Activated effector memory CD4-positive, alpha-beta T cell treated with anti-CD3 and anti-CD28 coated beads, Interleukin-2, amount 50 U/mL, for 16 hours (primary cell): Measurements from ENCODE around the gene SNTG2.
"Not testable (repeated sequence)": the region's sequence is repeated elsewhere in the genome, so short reads cannot be mapped to it uniquely, and the experiment has no call there.

Experiments used
- DNase-seq: peaks from one replicate; pipeline ENCODE4 v3.0.0-alpha.2; 2020

SNTG2 gene

GRCh38 chr2:1101982-1102590 is 151.4 kb downstream of the SNTG2 start:
- no peak for DNase-seq

- no peak for DNase-seq
Measured at GRCh38 chr2:1104364-1104763, 153.7 kb downstream of the SNTG2 start.

- not testable (repeated sequence) for DNase-seq
Measured at GRCh38 chr2:1106344-1106743, 155.7 kb downstream of the SNTG2 start.

DNA sequence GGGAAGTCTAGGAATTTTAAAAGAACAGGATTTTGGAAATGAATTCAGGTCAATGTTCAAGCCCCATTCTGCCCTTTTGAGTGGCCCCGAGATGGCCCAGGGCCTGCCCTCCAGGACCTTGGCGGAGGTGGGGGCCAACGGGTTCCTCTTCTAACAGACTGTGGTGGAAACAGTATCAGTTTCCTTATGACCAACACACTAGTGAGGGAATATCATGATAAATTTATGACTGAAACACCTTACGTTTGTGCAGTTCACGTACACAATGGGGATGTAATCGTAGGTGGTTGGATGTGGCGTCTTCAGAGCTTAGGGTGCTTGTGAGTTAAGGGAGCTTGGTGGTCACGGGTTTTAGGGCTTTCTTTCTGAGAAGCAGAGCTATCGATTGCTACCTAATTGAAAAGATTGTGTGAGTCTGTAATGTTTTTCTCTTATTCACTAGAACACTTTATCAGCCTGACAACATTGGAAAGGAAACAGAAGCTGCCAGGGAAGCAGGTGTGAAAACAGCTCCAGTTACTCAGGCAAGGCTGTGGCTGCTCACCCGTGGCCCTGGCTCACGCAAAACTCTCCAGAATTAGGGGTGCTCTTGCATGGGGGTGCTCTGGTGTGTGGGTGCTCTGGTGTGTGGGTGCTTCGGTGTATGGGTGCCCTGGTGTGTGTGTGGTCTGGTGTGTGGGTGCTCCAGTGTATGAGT is 165.3 kb downstream of the SNTG2 start:
- no peak for DNase-seq

DNA sequence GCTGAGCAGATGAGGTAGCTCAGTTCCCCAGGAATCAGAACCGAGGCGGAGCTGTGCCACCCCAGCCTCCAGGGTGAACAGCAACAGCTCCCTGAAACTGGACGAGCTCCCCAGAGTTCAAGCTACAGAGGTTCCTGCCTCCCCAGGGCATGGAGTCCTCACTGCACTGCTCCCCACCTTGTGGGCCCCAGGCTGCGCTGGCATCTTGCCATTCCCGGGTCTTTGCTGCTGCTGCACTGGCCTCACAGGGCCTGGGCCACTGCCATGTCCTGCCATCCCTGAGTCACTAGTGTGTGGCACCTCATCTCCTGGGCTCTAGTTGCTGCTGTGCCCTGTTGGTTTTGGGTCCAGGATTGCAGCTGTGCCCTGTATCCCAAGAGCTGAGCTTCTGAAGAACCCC is 166.9 kb downstream of the SNTG2 start:
- no peak for DNase-seq

- no peak for DNase-seq
Measured at GRCh38 chr2:1125217-1125616, 174.6 kb downstream of the SNTG2 start.

GRCh38 chr2:1125633-1126370 is 175.2 kb downstream of the SNTG2 start:
- no peak for DNase-seq

GRCh38 chr2:1129982-1130381 is 179.3 kb downstream of the SNTG2 start:
- no peak for DNase-seq

GRCh38 chr2:1130922-1131321 is 180.3 kb downstream of the SNTG2 start:
- DNase-seq = no peak

DNA sequence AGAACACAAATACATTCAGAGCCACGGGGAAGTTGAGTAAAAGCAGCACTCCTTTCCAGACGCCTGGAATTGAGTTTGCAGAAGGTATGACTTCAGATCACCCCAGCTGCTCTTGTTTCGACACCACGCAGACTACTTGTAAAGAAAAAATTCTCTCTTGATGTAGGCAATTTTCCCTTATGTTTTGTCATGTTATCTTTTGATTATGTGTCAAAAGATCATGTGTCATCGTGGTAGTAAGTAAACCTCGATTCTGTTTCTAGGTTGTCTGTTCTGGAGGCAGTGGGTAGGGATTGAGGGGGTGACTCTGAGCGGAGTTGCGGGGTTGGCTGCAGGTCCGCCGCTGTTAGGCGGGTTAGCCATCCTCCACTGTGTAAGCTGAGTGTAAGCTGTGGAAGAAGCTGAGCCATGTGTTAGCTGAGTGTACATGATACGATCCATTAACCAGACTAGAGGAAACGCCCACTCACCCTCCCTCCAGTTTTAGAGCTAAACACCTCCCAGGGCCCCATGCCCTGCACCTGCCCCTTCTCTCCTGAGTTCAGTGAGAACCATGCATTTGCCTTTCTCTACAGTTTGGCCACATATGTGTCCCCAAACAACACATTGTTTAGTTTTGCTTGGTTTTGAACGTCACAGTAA is 181.8 kb downstream of the SNTG2 start:
- no peak for DNase-seq

DNA sequence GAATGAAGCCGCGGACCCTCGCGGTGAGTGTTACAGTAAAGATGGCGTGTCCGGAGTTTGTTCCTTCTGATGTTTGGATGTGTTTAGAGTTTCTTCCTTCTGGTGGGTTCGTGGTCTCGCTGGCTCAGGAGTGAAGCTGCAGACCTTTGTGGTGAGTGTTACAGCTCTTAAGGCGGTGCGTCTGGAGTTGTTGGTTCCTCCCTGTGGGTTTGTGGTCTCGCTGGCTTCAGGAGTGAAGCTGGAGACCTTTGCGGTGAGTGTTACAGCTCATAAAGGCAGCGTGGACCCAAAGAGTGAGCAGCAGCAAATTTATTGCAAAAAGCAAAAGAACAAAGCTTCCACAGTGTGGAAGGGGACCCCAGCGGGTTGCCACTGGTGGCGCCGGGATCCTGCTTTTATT is 183.2 kb downstream of the SNTG2 start:
- DNase-seq = not testable (repeated sequence)

- no peak for DNase-seq
Measured at GRCh38 chr2:1134629-1135028, 184.0 kb downstream of the SNTG2 start.

DNA sequence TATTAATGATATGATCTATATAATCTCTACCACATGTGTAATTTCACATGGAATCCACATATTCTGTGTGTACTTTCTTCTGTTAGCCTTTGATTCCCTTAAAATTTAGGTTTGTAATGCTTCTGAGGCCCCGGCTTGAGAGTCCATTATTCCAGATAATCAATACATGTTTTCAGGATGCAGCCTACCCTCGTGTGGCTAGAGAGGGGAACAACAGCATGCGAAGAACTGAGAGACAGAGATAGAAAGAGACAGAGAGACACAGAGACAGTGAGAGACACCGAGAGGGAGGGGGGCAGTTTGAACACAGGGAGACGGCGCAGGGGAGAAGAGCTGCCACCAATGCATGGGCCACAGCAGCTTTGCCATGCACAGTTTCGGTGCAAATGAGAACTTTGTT is 185.4 kb downstream of the SNTG2 start:
- no peak for DNase-seq

DNA sequence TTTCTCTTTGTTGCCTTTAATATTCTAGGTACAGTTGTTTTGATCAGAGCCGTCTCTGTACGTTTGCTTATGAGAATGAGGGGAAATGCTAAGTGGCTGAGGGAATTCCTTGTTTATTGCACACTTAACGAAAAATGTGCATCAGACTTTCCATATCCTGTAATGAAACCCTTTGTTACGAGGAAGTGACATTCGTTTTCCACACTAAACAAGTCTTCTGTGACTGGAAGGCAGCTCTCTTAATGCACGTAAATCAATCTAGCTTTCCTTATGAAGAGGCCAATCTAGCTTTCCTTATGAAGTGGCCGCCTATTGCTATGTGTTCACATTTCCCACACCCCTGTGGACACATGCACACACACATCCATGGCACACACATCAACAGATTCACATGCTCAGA is 186.2 kb downstream of the SNTG2 start:
- no peak for DNase-seq

- no peak for DNase-seq
Measured at GRCh38 chr2:1137264-1137663, 186.6 kb downstream of the SNTG2 start.

GRCh38 chr2:1137913-1138391 is 187.3 kb downstream of the SNTG2 start:
- no peak for DNase-seq

GRCh38 chr2:1140389-1141003 is 189.8 kb downstream of the SNTG2 start:
- DNase-seq = peak; percentile 81

DNA sequence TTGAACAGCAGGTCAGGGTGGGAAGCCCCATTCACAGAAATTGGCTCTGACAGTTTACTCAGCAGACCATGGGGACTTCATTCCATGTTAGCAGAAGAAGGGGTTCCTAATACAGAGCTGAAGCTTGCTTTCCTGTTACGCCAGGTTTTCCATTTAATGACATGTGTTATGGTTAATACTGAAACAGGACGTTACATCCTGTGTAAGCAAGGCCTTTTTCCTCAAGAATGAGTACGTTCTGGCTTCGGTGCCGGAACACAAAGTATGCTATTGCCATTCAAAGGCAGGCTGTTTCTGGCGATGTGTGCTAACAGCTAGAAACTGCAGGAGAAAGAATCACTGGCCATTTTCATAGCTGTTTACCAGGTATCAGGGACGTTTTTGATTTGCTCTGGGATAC is 190.4 kb downstream of the SNTG2 start:
- no peak for DNase-seq

- DNase-seq = no peak
Measured at GRCh38 chr2:1143129-1143528, 192.5 kb downstream of the SNTG2 start.

GRCh38 chr2:1147873-1148612 is 197.4 kb downstream of the SNTG2 start:
- DNase-seq = no peak

- DNase-seq = no peak
Measured at GRCh38 chr2:1150724-1151511, 200.3 kb downstream of the SNTG2 start.

DNA sequence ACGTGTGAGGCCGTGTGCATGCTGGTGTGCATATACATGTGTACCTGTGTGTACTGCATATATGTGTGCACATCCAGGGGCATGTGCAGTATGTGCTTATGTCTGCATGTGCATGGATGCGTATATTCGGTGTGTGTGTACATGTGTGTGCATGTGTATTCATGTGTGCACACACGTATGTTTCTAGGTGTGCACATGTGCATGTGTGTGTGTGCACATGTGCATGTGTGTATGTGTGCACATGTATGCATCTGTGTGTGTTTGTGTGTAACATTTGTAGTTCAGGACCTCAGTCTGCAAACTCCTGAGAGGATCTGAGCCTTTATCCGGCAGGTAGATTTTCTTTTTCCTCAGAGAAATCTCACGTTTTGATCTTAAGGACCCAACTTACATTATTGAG is 201.7 kb downstream of the SNTG2 start:
- no peak for DNase-seq
